ENCODE results near the gene C4BPA.

GRCh38 chr1:207060596-207060995 lies 43.4 kb upstream of the C4BPA start:
- TF ChIP-seq USF1 (IDR thresholded peaks at IDR 0.05) (no peak), MAX (IDR thresholded peaks at IDR 0.05) (no peak), RAD21 (IDR thresholded peaks at IDR 0.05; ENCODE audit: low read depth) (no peak), FOXM1 (IDR thresholded peaks at IDR 0.05; ENCODE audit: borderline replicate concordance, low read depth) (no peak), EGR1 (IDR thresholded peaks at IDR 0.05) (no peak), EP300 (IDR thresholded peaks at IDR 0.05; ENCODE audit: borderline replicate concordance) (no peak), CREB1 (IDR thresholded peaks at IDR 0.05; ENCODE audit: low read depth) (no peak), REST (IDR thresholded peaks at IDR 0.05; ENCODE audit: low read depth) (no peak), NFIC (IDR thresholded peaks at IDR 0.05) (no peak), TAF1 (IDR thresholded peaks at IDR 0.05; ENCODE audit: low read depth) (no peak), YY1 (IDR thresholded peaks at IDR 0.05; ENCODE audit: low read depth) (no peak), TEAD4 (IDR thresholded peaks at IDR 0.05) (no peak), CEBPB (IDR thresholded peaks at IDR 0.05) (no peak), TCF12 (IDR thresholded peaks at IDR 0.05; ENCODE audit: low read depth) (no peak)

Measured in Ishikawa (cell line).